Endothelial cell (in vitro differentiated cells): ENCODE data around the gene TMEM175. TPM values are rescaled to one million over a fixed set of nuclear protein-coding genes. Genes with fewer than 3 reads are reported as not detected.

Source experiments
- DNase-seq: peaks from one replicate; pipeline ENCODE4 v3.0.0; 2021; ENCODE audit warnings: low spot score
- H3K27ac Mint-ChIP-seq: one replicate; pipeline ENCODE4 v1.8.0; 2021; ENCODE audit warnings: mixed read lengths, inconsistent platforms; ENCODE audit not compliant: unreplicated experiment
- H3K27me3 Mint-ChIP-seq: one replicate; pipeline ENCODE4 v1.8.0; 2021; ENCODE audit warnings: mild to moderate bottlenecking, moderate library complexity, mixed read lengths, inconsistent platforms; ENCODE audit not compliant: unreplicated experiment
- H3K36me3 Mint-ChIP-seq: one replicate; pipeline ENCODE4 v1.8.0; 2021; ENCODE audit warnings: mild to moderate bottlenecking, low read depth, mixed read lengths, inconsistent platforms; ENCODE audit not compliant: unreplicated experiment
- H3K4me1 Mint-ChIP-seq: one replicate; pipeline ENCODE4 v1.8.0; 2021; ENCODE audit warnings: mild to moderate bottlenecking, mixed read lengths, inconsistent platforms; ENCODE audit not compliant: unreplicated experiment
- H3K4me3 Mint-ChIP-seq: one replicate; pipeline ENCODE4 v1.8.0; 2021; ENCODE audit warnings: mild to moderate bottlenecking, mixed read lengths, inconsistent platforms; ENCODE audit not compliant: unreplicated experiment
- H3K9me3 Mint-ChIP-seq: one replicate; pipeline ENCODE4 v1.8.0; 2021; ENCODE audit warnings: mixed read lengths, inconsistent platforms; ENCODE audit not compliant: unreplicated experiment
- CTCF ChIP-seq: fragments of 200-600 bp; sonication (generic); IDR thresholded peaks from one replicate; pipeline ENCODE4 v1.5.0; 2021; ENCODE audit warnings: antibody characterized with exemption; ENCODE audit not compliant: unreplicated experiment
- total RNA-seq: library from RNA; stranded (reverse); fragmentation: NEBNext Ultra II Directional; extraction: Animal tissue kit (Norgen Biotek cat#: 25700); gene quantifications from one replicate; pipeline ENCODE4 v1.2.1, GENCODE V29; 2021; ENCODE audit not compliant: unreplicated experiment

TMEM175 gene
- total RNA-seq, 1 donor from 2014 or later, result 31.4 TPM

DNA sequence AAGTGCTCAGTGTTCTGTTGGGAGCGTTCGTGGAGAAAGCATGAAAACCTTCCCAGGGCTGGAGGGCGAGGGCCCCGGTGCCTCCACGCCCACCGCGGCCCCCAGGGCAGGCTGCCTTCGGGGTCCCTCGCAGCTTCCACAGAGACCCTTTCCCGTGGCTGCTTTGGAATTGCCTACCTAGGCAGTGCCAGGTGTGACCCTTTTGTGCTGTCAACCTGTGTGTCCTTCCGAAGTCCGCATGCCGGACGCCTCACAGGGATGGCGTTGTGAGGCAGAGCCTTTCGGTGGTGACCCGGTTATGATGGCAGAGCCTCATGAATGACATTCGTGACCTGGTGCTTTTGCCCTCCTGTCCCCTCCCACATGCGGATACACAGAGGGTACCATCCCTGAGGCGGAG lies 17.4 kb downstream of the TMEM175 start:
- no peaks in the 10 kb centered on the region for H3K9me3 Mint-ChIP-seq
- TF ChIP-seq CTCF, result no peak
- no peak for DNase-seq
- H3K27me3 Mint-ChIP-seq, result peaks cover 14% of the 10 kb centered on the region
- no peak overlapping the region for H3K4me3 Mint-ChIP-seq
- peaks cover 5% of the 10 kb centered on the region for H3K4me1 Mint-ChIP-seq
- H3K27ac Mint-ChIP-seq, result no peak overlapping the region
- peaks cover 20% of the 10 kb centered on the region for H3K36me3 Mint-ChIP-seq

GRCh38 chr4:950136-951020 lies 18.1 kb downstream of the TMEM175 start:
- no peak for DNase-seq
- Mint-ChIP-seq H3K4me3 (no peak overlapping the region), H3K4me1 (peaks cover 2% of the 10 kb centered on the region), H3K36me3 (peaks cover 23% of the 10 kb centered on the region), H3K9me3 (no peaks in the 10 kb centered on the region), H3K27me3 (peaks cover 15% of the 10 kb centered on the region), H3K27ac (no peak overlapping the region)
- no peak for TF ChIP-seq CTCF

- Mint-ChIP-seq H3K9me3 (no peaks in the 10 kb centered on the region), H3K36me3 (peaks cover 23% of the 10 kb centered on the region), H3K27ac (no peak overlapping the region), H3K4me3 (no peak overlapping the region), H3K27me3 (peaks cover 16% of the 10 kb centered on the region), H3K4me1 (no peaks in the 10 kb centered on the region)
- TF ChIP-seq CTCF, result no peak
- DNase-seq, result no peak
Measured at GRCh38 chr4:951186-951585, 18.9 kb downstream of the TMEM175 start.

DNA sequence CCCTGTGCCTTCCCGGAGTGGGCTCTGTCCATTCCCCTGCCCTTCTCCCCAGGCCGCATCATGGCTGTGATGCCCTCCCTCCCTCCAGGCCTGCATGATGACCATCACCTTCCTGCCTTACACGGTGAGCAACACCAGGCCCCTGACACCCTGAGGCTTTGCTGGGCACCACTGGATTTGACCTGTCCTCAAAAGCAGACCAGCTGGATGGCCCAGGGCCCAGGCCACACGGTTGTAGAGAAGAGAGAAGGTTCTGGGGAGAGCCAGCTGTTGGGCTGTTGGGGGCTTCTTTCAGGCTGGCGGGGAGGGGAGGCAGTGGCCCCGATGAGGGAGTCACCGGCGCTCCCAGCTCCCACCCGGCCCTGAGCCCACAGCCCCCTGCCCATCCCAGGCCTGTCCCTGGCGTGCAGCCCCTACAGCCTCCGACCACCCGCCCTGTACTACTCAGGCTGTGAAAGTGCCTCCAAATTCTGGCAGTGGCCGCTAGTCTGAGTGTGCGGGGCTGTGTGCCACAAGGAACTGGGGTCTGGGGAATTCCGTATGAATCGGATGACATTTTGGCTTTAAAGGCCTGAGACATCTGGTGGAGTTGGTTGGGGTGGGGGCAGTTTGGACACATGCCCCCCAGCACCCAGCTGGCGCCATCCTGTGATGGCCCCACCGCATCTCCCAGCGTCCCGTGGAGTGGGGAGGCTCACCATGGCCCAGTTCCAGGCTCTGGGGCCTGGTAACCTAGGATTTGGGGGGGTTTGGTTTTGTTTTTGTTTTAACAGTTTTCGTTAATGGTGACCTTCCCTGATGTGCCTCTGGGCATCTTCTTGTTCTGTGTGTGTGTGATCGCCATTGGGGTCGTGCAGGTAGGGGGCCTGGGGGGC lies 19.6 kb downstream of the TMEM175 start:
- Mint-ChIP-seq H3K27me3 (peaks cover 19% of the 10 kb centered on the region), H3K9me3 (no peaks in the 10 kb centered on the region), H3K4me1 (no peaks in the 10 kb centered on the region), H3K27ac (peak overlapping the region; percentile 30), H3K36me3 (peaks cover 27% of the 10 kb centered on the region), H3K4me3 (peak overlapping the region; percentile 25)
- no peak for TF ChIP-seq CTCF
- no peak for DNase-seq
